ENCODE results near the gene CNDP2. TPM values are rescaled to one million over a fixed set of nuclear protein-coding genes. Genes with fewer than 3 reads are reported as not detected.

CNDP2 gene
- total RNA-seq, 1 experiment from 2014 or later = 57.6 TPM

- no TSS peak for BruUV-seq (replicated peaks)
- CTCF ChIA-PET = no interaction called here
Measured at GRCh38 chr18:74530584-74530862, 34.4 kb downstream of the CNDP2 start.

DNA sequence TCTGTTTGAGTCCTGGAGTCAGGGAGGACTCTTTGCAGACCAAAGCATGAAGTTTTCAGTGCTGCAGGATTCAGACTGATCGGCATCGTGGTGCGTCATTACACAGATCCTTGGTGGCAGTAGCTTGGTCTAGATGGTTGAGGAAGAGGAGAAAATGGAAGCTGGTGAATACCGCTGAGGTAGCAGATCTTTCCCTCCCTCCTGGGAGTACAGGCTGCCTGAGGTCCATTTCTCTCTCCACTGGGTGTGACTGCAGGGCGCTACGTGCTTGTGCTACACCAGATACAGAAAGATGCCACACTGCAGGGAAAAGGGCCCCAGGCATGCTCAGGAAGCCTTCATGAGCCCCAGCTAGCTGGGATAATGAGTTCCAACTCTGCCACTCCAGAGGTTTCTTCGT, 34.9 kb downstream of the CNDP2 start:
- intact Hi-C loops (cut with micrococcal nuclease) = no loop called here

More at GRCh38 chr18:74530584-74530862, 34.4 kb downstream of the CNDP2 start:
- DNase-seq = no peak
- Histone ChIP-seq H3K4me2 (ENCODE audit: low read length) (no peak overlapping the region), H3K36me3 (ENCODE audit: low read depth, low read length) (no peaks in the 10 kb centered on the region), H3K79me2 (ENCODE audit: low read length) (no peaks in the 10 kb centered on the region), H3K4me1 (ENCODE audit: insufficient read depth, low read length) (no peaks in the 10 kb centered on the region), H3K9ac (ENCODE audit: low read length) (no peak overlapping the region), H3K27ac (ENCODE audit: low read length) (no peak overlapping the region), H2AFZ (ENCODE audit: low read length) (no peak overlapping the region), H3K9me3 (ENCODE audit: low read length) (0 out of 2 replicates have a peak, but pooled peaks cover 8% of the 10 kb centered on the region), H3K9me2 (replicated peaks; ENCODE audit: low read length) (no peaks in the 10 kb centered on the region), H3F3A (ENCODE audit: low read length, unreplicated experiment) (no peaks in the 10 kb centered on the region), H3K4me3 (ENCODE audit: low read length) (no peak overlapping the region), H4K20me1 (ENCODE audit: low read length) (no peaks in the 10 kb centered on the region), H3K27me3 (ENCODE audit: low read length) (peaks cover 30% of the 10 kb centered on the region)
- no peak for TF ChIP-seq EZH2 (IDR thresholded peaks at IDR 0.05; ENCODE audit: low read length, unreplicated experiment)
- TF ChIP-seq, protein P1, sequence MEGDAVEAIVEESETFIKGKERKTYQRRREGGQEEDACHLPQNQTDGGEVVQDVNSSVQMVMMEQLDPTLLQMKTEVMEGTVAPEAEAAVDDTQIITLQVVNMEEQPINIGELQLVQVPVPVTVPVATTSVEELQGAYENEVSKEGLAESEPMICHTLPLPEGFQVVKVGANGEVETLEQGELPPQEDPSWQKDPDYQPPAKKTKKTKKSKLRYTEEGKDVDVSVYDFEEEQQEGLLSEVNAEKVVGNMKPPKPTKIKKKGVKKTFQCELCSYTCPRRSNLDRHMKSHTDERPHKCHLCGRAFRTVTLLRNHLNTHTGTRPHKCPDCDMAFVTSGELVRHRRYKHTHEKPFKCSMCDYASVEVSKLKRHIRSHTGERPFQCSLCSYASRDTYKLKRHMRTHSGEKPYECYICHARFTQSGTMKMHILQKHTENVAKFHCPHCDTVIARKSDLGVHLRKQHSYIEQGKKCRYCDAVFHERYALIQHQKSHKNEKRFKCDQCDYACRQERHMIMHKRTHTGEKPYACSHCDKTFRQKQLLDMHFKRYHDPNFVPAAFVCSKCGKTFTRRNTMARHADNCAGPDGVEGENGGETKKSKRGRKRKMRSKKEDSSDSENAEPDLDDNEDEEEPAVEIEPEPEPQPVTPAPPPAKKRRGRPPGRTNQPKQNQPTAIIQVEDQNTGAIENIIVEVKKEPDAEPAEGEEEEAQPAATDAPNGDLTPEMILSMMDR (conservative IDR thresholded peaks at IDR 0.05; ENCODE audit: low read depth, low read length) = no peak
- no peak for TF ChIP-seq EZH2phosphoT487 (IDR thresholded peaks at IDR 0.05; ENCODE audit: borderline replicate concordance, low read length)
- POLR2A ChIA-PET (ENCODE audit: unreplicated experiment) = no interaction called here
- intact Hi-C loops (cut with micrococcal nuclease) = no loop called here
- no peak for ATAC-seq

GRCh38 chr18:74532511-74533025, 36.4 kb downstream of the CNDP2 start:
- Histone ChIP-seq H3K9me3 (ENCODE audit: low read length) (0 out of 2 replicates have a peak, but pooled peaks cover 5% of the 10 kb centered on the region), H3K9ac (ENCODE audit: low read length) (no peak overlapping the region), H3K79me2 (ENCODE audit: low read length) (no peaks in the 10 kb centered on the region), H3K27me3 (ENCODE audit: low read length) (peaks cover 30% of the 10 kb centered on the region), H3K27ac (ENCODE audit: low read length) (no peak overlapping the region), H3K4me3 (ENCODE audit: low read length) (no peak overlapping the region), H3F3A (ENCODE audit: low read length, unreplicated experiment) (no peaks in the 10 kb centered on the region), H3K4me1 (ENCODE audit: insufficient read depth, low read length) (no peaks in the 10 kb centered on the region), H3K36me3 (ENCODE audit: low read depth, low read length) (no peaks in the 10 kb centered on the region), H3K9me2 (replicated peaks; ENCODE audit: low read length) (no peaks in the 10 kb centered on the region), H2AFZ (ENCODE audit: low read length) (no peak overlapping the region), H4K20me1 (ENCODE audit: low read length) (no peaks in the 10 kb centered on the region), H3K4me2 (ENCODE audit: low read length) (no peak overlapping the region)
- no TSS peak for BruUV-seq (replicated peaks)
- intact Hi-C loops (cut with micrococcal nuclease) = no loop called here
- ChIA-PET CTCF (no interaction called here), POLR2A (ENCODE audit: unreplicated experiment) (no interaction called here)
- DNase-seq (no peak), ATAC-seq (no peak)
- no peak for TF ChIP-seq EZH2phosphoT487 (IDR thresholded peaks at IDR 0.05; ENCODE audit: borderline replicate concordance, low read length)
- TF ChIP-seq, protein P1 (conservative IDR thresholded peaks at IDR 0.05; ENCODE audit: low read depth, low read length) = no peak
- no peak for TF ChIP-seq EZH2 (IDR thresholded peaks at IDR 0.05; ENCODE audit: low read length, unreplicated experiment)

More for the DNA sequence above, 34.9 kb downstream of the CNDP2 start:
- ChIA-PET POLR2A (ENCODE audit: unreplicated experiment) (no interaction called here), CTCF (no interaction called here)
- no peaks in the 10 kb centered on the region for H3K4me1 ChIP-seq (ENCODE audit: insufficient read depth, low read length)
- no peak overlapping the region for H3K9ac ChIP-seq (ENCODE audit: low read length)
- no peak for ATAC-seq
- no peaks in the 10 kb centered on the region for H3K36me3 ChIP-seq (ENCODE audit: low read depth, low read length)
- H3K79me2 ChIP-seq (ENCODE audit: low read length) = no peaks in the 10 kb centered on the region
- no peak overlapping the region for H3K4me2 ChIP-seq (ENCODE audit: low read length)
- peaks cover 30% of the 10 kb centered on the region for H3K27me3 ChIP-seq (ENCODE audit: low read length)
- H3K9me3 ChIP-seq (ENCODE audit: low read length) = 0 out of 2 replicates have a peak, but pooled peaks cover 8% of the 10 kb centered on the region
- no peak for TF ChIP-seq EZH2phosphoT487 (IDR thresholded peaks at IDR 0.05; ENCODE audit: borderline replicate concordance, low read length)
- TF ChIP-seq, protein P1 (conservative IDR thresholded peaks at IDR 0.05; ENCODE audit: low read depth, low read length) = no peak
- no peak for TF ChIP-seq EZH2 (IDR thresholded peaks at IDR 0.05; ENCODE audit: low read length, unreplicated experiment)
- no peaks in the 10 kb centered on the region for H3K9me2 ChIP-seq (replicated peaks; ENCODE audit: low read length)
- no TSS peak for BruUV-seq (replicated peaks)
- H3K4me3 ChIP-seq (ENCODE audit: low read length) = no peak overlapping the region
- no peak for DNase-seq
- no peak overlapping the region for H2AFZ ChIP-seq (ENCODE audit: low read length)
- no peak overlapping the region for H3K27ac ChIP-seq (ENCODE audit: low read length)
- H4K20me1 ChIP-seq (ENCODE audit: low read length) = no peaks in the 10 kb centered on the region
- no peaks in the 10 kb centered on the region for H3F3A ChIP-seq (ENCODE audit: low read length, unreplicated experiment)
